ENCODE results near the gene MAST3. TPM values are rescaled to one million over a fixed set of nuclear protein-coding genes. Genes with fewer than 3 reads are reported as not detected.

The MAST3 gene
- polyA plus RNA-seq, 1 of the 3 experiments (the other 2 are of a cell fraction) = 4.5 TPM

GRCh38 chr19:18192673-18193387, 95.3 kb downstream of the MAST3 start, which contains the start of gene MPV17L2 (continued):
- TF ChIP-seq, protein P1, sequence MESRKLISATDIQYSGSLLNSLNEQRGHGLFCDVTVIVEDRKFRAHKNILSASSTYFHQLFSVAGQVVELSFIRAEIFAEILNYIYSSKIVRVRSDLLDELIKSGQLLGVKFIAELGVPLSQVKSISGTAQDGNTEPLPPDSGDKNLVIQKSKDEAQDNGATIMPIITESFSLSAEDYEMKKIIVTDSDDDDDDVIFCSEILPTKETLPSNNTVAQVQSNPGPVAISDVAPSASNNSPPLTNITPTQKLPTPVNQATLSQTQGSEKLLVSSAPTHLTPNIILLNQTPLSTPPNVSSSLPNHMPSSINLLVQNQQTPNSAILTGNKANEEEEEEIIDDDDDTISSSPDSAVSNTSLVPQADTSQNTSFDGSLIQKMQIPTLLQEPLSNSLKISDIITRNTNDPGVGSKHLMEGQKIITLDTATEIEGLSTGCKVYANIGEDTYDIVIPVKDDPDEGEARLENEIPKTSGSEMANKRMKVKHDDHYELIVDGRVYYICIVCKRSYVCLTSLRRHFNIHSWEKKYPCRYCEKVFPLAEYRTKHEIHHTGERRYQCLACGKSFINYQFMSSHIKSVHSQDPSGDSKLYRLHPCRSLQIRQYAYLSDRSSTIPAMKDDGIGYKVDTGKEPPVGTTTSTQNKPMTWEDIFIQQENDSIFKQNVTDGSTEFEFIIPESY (IDR thresholded peaks at IDR 0.05; ENCODE audit: borderline replicate concordance, low read depth) = no peak

DNA sequence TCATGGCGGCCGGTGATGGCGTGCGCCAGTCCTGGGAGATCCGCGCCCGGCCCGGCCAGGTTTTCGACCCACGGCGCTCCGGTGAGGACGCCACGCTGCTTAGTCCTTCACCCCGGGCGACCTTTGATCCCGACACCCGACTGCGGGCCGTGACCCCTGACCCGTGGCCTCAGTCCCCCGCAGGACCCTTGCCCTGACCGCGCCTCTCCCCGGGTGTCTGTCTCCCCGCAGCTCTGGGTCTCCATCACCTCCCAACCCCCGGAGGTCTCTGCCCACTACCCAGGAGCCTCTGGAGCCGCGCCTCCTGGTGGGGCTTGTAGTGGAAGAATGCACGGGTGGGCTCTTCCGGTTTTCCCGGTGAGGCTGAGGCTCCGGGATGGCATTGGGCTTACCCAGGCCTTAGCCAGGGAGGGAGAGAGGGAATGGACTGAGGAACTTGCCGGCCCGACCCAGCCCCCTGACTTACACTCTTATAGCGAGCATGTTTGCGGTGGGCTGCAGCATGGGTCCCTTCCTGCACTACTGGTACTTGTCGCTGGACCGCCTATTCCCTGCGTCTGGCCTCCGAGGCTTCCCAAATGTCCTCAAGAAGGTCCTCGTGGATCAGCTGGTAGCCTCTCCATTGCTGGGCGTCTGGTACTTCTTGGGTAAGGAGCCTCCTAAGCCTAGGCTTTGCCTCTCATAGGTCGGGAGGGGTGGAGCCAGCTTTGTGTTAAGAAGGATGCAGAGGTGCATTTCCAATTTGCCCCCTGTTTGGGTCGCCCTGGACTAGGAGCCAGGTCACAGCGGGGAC, 96.0 kb downstream of the MAST3 start:
- H3K36me3 ChIP-seq (replicated peaks in 1 of 2; ENCODE audit: control insufficient read depth in 1 of 2, insufficient read depth in 2 of 2, low read length in 1 of 2) = peaks cover 0 to 6% of the 10 kb centered on the region in 2 experiments
- H3K79me2 ChIP-seq (ENCODE audit: insufficient read depth) = peaks cover 9% of the 10 kb centered on the region; the same call in 1 of the 2 replicates
- TF ChIP-seq RAD21 (IDR thresholded peaks at IDR 0.05; ENCODE audit: low read length) = no peak
- TF ChIP-seq SIN3A (IDR thresholded peaks at IDR 0.05; ENCODE audit: borderline replicate concordance, low read depth, low read length) = 0 out of 2 replicates have a peak, but pooled peaks have one; percentile 8
- no peak for DNase-seq
- H2AFZ ChIP-seq (ENCODE audit: low read depth) = peak overlapping the region; percentile 68; the same call in 1 of the 2 replicates
- H3K9me3 ChIP-seq = no peaks in the 10 kb centered on the region
- peaks cover 9 to 26% of the 10 kb centered on the region in 2 experiments; a peak in 2 of 4 replicates for H3K4me1 ChIP-seq (ENCODE audit: control insufficient read depth in 1 of 2, insufficient read depth in 2 of 2, low read depth in 1 of 2, low read length in 1 of 2)
- H4K20me1 ChIP-seq (ENCODE audit: insufficient read depth) = peaks cover 8% of the 10 kb centered on the region; the same call in 1 of the 2 replicates
- H3K9me2 ChIP-seq = no peaks in the 10 kb centered on the region
- ChIA-PET CTCF (interaction anchor here (0.6 to 20.7 kb wide), 11 partner anchors 10 to 226 kb away, joined by 3 to 505 read pairs (median 11); partner anchors contain the start of genes IFI30, RAB3A and SSBP4), POLR2A (interaction anchor here (0.8 to 1.3 kb wide), 3 partner anchors 8 to 88 kb away, joined by 3 to 7 read pairs (median 3); partner anchors contain the start of gene JUND)
- peak overlapping the region; percentile 99 for H3K4me2 ChIP-seq
- H3F3A ChIP-seq (replicated peaks; ENCODE audit: insufficient read depth) = peaks cover 15% of the 10 kb centered on the region
- H3K9ac ChIP-seq = peak overlapping the region; percentile 82
- no peaks in the 10 kb centered on the region for H3K27me3 ChIP-seq (ENCODE audit: insufficient read depth)
- peak overlapping the region; percentile 72 to 94 for H3K4me3 ChIP-seq (ENCODE audit: low read depth in 2 of 2, low read length in 1 of 2)
- peak overlapping the region; percentile 11 to 65; a peak in 2 of 4 replicates for H3K27ac ChIP-seq (ENCODE audit: low read depth in 2 of 2, low read length in 1 of 2)
- WGBS (ENCODE audit: low lambda C conversion rate) = 7% methylated on average over 22 of the region's 46 CpGs

GRCh38 chr19:18194181-18194530, 96.6 kb downstream of the MAST3 start:
- POLR2A ChIA-PET = no interaction called here
- no peak overlapping the region for H2AFZ ChIP-seq (ENCODE audit: low read depth)
- TF ChIP-seq GABPA (IDR thresholded peaks at IDR 0.05; ENCODE audit: low read depth) (no peak), MEF2A (IDR thresholded peaks at IDR 0.05; ENCODE audit: borderline replicate concordance, low read depth) (no peak), RFX5 (IDR thresholded peaks at IDR 0.05; ENCODE audit: low read length) (no peak), TEAD4 (IDR thresholded peaks at IDR 0.05; ENCODE audit: borderline replicate concordance, insufficient read depth) (no peak), FOXJ3 (CRISPR knock-in tag; IDR thresholded peaks at IDR 0.05) (no peak), EZH2phosphoT487 (IDR thresholded peaks at IDR 0.05; ENCODE audit: borderline replicate concordance, low read depth) (no peak), NRF1 (IDR thresholded peaks at IDR 0.05; ENCODE audit: low read depth, low read length) (no peak)
- TF ChIP-seq, protein P2, sequence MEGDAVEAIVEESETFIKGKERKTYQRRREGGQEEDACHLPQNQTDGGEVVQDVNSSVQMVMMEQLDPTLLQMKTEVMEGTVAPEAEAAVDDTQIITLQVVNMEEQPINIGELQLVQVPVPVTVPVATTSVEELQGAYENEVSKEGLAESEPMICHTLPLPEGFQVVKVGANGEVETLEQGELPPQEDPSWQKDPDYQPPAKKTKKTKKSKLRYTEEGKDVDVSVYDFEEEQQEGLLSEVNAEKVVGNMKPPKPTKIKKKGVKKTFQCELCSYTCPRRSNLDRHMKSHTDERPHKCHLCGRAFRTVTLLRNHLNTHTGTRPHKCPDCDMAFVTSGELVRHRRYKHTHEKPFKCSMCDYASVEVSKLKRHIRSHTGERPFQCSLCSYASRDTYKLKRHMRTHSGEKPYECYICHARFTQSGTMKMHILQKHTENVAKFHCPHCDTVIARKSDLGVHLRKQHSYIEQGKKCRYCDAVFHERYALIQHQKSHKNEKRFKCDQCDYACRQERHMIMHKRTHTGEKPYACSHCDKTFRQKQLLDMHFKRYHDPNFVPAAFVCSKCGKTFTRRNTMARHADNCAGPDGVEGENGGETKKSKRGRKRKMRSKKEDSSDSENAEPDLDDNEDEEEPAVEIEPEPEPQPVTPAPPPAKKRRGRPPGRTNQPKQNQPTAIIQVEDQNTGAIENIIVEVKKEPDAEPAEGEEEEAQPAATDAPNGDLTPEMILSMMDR (IDR thresholded peaks at IDR 0.05) = no peak
- TF ChIP-seq, protein P3, sequence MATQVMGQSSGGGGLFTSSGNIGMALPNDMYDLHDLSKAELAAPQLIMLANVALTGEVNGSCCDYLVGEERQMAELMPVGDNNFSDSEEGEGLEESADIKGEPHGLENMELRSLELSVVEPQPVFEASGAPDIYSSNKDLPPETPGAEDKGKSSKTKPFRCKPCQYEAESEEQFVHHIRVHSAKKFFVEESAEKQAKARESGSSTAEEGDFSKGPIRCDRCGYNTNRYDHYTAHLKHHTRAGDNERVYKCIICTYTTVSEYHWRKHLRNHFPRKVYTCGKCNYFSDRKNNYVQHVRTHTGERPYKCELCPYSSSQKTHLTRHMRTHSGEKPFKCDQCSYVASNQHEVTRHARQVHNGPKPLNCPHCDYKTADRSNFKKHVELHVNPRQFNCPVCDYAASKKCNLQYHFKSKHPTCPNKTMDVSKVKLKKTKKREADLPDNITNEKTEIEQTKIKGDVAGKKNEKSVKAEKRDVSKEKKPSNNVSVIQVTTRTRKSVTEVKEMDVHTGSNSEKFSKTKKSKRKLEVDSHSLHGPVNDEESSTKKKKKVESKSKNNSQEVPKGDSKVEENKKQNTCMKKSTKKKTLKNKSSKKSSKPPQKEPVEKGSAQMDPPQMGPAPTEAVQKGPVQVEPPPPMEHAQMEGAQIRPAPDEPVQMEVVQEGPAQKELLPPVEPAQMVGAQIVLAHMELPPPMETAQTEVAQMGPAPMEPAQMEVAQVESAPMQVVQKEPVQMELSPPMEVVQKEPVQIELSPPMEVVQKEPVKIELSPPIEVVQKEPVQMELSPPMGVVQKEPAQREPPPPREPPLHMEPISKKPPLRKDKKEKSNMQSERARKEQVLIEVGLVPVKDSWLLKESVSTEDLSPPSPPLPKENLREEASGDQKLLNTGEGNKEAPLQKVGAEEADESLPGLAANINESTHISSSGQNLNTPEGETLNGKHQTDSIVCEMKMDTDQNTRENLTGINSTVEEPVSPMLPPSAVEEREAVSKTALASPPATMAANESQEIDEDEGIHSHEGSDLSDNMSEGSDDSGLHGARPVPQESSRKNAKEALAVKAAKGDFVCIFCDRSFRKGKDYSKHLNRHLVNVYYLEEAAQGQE (IDR thresholded peaks at IDR 0.05; ENCODE audit: low read depth, low read length) = no peak

More at GRCh38 chr19:18194181-18194530, 96.6 kb downstream of the MAST3 start:
- Histone ChIP-seq H3K9me3 (no peaks in the 10 kb centered on the region), H3K27me3 (ENCODE audit: insufficient read depth) (no peaks in the 10 kb centered on the region), H4K20me1 (ENCODE audit: insufficient read depth) (peaks cover 8% of the 10 kb centered on the region; the same call in 1 of the 2 replicates), H3K9ac (peak overlapping the region; percentile 82; the same call in 1 of the 2 replicates), H3K9me2 (no peaks in the 10 kb centered on the region), H3F3A (replicated peaks; ENCODE audit: insufficient read depth) (peaks cover 11% of the 10 kb centered on the region), H3K27ac (ENCODE audit: low read depth in 2 of 2, low read length in 1 of 2) (no peak overlapping the region; a peak in 2 of 4 replicates), H3K79me2 (ENCODE audit: insufficient read depth) (peaks cover 9% of the 10 kb centered on the region; the same call in 1 of the 2 replicates), H3K4me3 (ENCODE audit: low read depth in 2 of 2, low read length in 1 of 2) (peak overlapping the region; percentile 72 to 94), H3K4me2 (peak overlapping the region; percentile 99), H3K4me1 (ENCODE audit: control insufficient read depth in 1 of 2, insufficient read depth in 2 of 2, low read depth in 1 of 2, low read length in 1 of 2) (peaks cover 9 to 26% of the 10 kb centered on the region in 2 experiments; a peak in 2 of 4 replicates), H3K36me3 (replicated peaks in 1 of 2; ENCODE audit: control insufficient read depth in 1 of 2, insufficient read depth in 2 of 2, low read length in 1 of 2) (peaks cover 0 to 6% of the 10 kb centered on the region in 2 experiments)
- CTCF ChIA-PET = interaction anchor here (0.8 to 20.7 kb wide), 6 partner anchors 9 to 85 kb away, joined by 3 to 505 read pairs (median 12); partner anchors contain the start of gene RAB3A
- 51% methylated on average over 11 of the region's 12 CpGs for WGBS (ENCODE audit: low lambda C conversion rate)
- DNase-seq = no peak
